Measurements from ENCODE around the gene USP2.
A peak's percentile ranks its signal among the peaks of the same experiment; 100 is the strongest.

USP2 gene

GRCh38 chr11:119342023-119342300 lies 39.5 kb downstream of the USP2 start:
- DNase-seq (ENCODE audit: low read depth in 1 of 2, low spot score in 1 of 2), result no peak
- no peak overlapping the region for H3K27ac ChIP-seq (replicated peaks)
- peaks cover 24% of the 10 kb centered on the region for H3K27me3 ChIP-seq (ENCODE audit: insufficient read depth, poor library complexity, severe bottlenecking)
- H3K4me3 ChIP-seq (replicated peaks; ENCODE audit: insufficient read depth, low read length), result no peak overlapping the region
- TF ChIP-seq POLR2AphosphoS5 (IDR thresholded peaks at IDR 0.05; ENCODE audit: low read depth), result no peak

GRCh38 chr11:119341222-119342022 lies 40.1 kb downstream of the USP2 start:
- H3K27me3 ChIP-seq (ENCODE audit: insufficient read depth, poor library complexity, severe bottlenecking), result peaks cover 24% of the 10 kb centered on the region
- TF ChIP-seq CTCF (IDR thresholded peaks at IDR 0.05; ENCODE audit: insufficient read depth, low read length) (no peak), GABPA (IDR thresholded peaks at IDR 0.05; ENCODE audit: low read depth) (no peak), REST (IDR thresholded peaks at IDR 0.05; ENCODE audit: insufficient replicate concordance, low read depth) (no peak), POLR2AphosphoS5 (IDR thresholded peaks at IDR 0.05; ENCODE audit: low read depth) (no peak), SPI1 (IDR thresholded peaks at IDR 0.05; ENCODE audit: borderline replicate concordance, low read depth) (peak; percentile 45; the same call in 1 of the 2 replicates)
- no peak for DNase-seq (ENCODE audit: low read depth in 1 of 2, low spot score in 1 of 2)
- no peak overlapping the region for H3K4me3 ChIP-seq (replicated peaks; ENCODE audit: insufficient read depth, low read length)
- H3K27ac ChIP-seq (replicated peaks), result no peak overlapping the region

- Histone ChIP-seq H3K27ac (replicated peaks) (no peak within 1 kb of the TSS), H3K27me3 (ENCODE audit: insufficient read depth, poor library complexity, severe bottlenecking) (peaks cover 24% of the 10 kb centered on the region), H3K4me3 (replicated peaks; ENCODE audit: insufficient read depth, low read length) (no peak within 1 kb of the TSS)
- DNase-seq (ENCODE audit: low read depth in 1 of 2, low spot score in 1 of 2), result no peak
- TF ChIP-seq REST (IDR thresholded peaks at IDR 0.05; ENCODE audit: insufficient replicate concordance, low read depth), result no peak
- no peak for TF ChIP-seq POLR2AphosphoS5 (IDR thresholded peaks at IDR 0.05; ENCODE audit: low read depth)
- TF ChIP-seq GABPA (IDR thresholded peaks at IDR 0.05; ENCODE audit: low read depth), result no peak
- no peak for TF ChIP-seq SPI1 (IDR thresholded peaks at IDR 0.05; ENCODE audit: borderline replicate concordance, low read depth)
- no peak for TF ChIP-seq CTCF (IDR thresholded peaks at IDR 0.05; ENCODE audit: insufficient read depth, low read length)
These were observed 40.9 kb downstream of the USP2 start, which contains the start of gene C1QTNF5 for GRCh38 chr11:119340335-119341221. C1QTNF5 (minus strand) TSS chr11:119340883; CDS start chr11:119340397, 486 bp downstream.

Measured in HL-60 (cell line).